HL-60 (cell line): ENCODE data around the gene TMEM128.
"Not testable (repeated sequence)": the region's sequence is repeated elsewhere in the genome, so short reads cannot be mapped to it uniquely, and the experiment has no call there.

Source experiments
- DNase-seq, 2 experiments: peaks; one replicate each; pipeline ENCODE4 v3.0.0-alpha.2; 2010 to 2020; ENCODE audit warnings: low read depth in 1 of 2, low spot score in 1 of 2
- H3K27ac ChIP-seq: fragments of 250-450 bp; sonication (Bioruptor Pico); replicated peaks from 2 replicates; pipeline ENCODE4 v1.5.1; 2020; ENCODE audit warnings: mild to moderate bottlenecking, moderate library complexity
- H3K27me3 ChIP-seq: fragments of 250-450 bp; sonication (Bioruptor Pico); 2 replicates; pipeline ENCODE4 v1.5.1; 2021; ENCODE audit warnings: mild to moderate bottlenecking, moderate library complexity; ENCODE audit not compliant: insufficient read depth, poor library complexity, severe bottlenecking
- H3K4me3 ChIP-seq: replicated peaks from 2 replicates; pipeline ENCODE4 v1.5.1; 2011; ENCODE audit warnings: mild to moderate bottlenecking, control low read depth, low read length; ENCODE audit not compliant: insufficient read depth
- GABPA ChIP-seq: IDR thresholded peaks from 2 replicates; pipeline ENCODE4 v1.6.1; 2012; ENCODE audit warnings: low read depth
- POLR2AphosphoS5 ChIP-seq: IDR thresholded peaks from 2 replicates; pipeline ENCODE4 v1.6.1; 2012; ENCODE audit warnings: low read depth
- SPI1 ChIP-seq: IDR thresholded peaks from 2 replicates; pipeline ENCODE4 v1.6.1; 2012; ENCODE audit warnings: low read depth, mild to moderate bottlenecking, borderline replicate concordance
- TF ChIP-seq, protein P1 (sequence below): IDR thresholded peaks from 2 replicates; pipeline ENCODE4 v1.6.1; 2012; ENCODE audit warnings: low read depth; ENCODE audit not compliant: insufficient replicate concordance
- TF ChIP-seq, protein P2 (sequence below): IDR thresholded peaks from one replicate; pipeline ENCODE4 v1.5.1; 2011; ENCODE audit warnings: low read length, control low read depth, inconsistent platforms; ENCODE audit not compliant: insufficient read depth

The TMEM128 gene

DNA sequence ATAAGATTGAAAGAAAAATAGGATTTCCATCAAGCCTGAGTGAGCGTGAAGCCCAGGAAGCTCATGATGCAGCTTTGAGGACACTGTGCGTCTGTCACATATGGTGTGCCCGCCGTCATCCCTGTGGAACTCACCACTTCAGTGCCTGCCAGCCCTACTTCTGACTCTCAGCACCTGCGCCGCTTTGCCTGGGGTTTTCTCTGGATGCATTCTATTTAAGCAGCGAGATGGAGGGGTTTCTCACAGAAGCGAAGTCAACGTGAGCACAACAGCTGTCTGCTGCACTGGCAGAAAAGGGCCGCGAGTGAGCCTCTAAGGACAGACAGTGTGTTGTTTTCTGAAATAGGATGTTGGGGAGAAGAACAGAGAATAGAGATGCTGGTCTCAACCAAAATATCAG lies 6.2 kb upstream of the TMEM128 start:
- TF ChIP-seq SPI1 (no peak), POLR2AphosphoS5 (no peak), GABPA (no peak)
- TF ChIP-seq, protein P1, sequence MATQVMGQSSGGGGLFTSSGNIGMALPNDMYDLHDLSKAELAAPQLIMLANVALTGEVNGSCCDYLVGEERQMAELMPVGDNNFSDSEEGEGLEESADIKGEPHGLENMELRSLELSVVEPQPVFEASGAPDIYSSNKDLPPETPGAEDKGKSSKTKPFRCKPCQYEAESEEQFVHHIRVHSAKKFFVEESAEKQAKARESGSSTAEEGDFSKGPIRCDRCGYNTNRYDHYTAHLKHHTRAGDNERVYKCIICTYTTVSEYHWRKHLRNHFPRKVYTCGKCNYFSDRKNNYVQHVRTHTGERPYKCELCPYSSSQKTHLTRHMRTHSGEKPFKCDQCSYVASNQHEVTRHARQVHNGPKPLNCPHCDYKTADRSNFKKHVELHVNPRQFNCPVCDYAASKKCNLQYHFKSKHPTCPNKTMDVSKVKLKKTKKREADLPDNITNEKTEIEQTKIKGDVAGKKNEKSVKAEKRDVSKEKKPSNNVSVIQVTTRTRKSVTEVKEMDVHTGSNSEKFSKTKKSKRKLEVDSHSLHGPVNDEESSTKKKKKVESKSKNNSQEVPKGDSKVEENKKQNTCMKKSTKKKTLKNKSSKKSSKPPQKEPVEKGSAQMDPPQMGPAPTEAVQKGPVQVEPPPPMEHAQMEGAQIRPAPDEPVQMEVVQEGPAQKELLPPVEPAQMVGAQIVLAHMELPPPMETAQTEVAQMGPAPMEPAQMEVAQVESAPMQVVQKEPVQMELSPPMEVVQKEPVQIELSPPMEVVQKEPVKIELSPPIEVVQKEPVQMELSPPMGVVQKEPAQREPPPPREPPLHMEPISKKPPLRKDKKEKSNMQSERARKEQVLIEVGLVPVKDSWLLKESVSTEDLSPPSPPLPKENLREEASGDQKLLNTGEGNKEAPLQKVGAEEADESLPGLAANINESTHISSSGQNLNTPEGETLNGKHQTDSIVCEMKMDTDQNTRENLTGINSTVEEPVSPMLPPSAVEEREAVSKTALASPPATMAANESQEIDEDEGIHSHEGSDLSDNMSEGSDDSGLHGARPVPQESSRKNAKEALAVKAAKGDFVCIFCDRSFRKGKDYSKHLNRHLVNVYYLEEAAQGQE, result no peak
- TF ChIP-seq, protein P2, sequence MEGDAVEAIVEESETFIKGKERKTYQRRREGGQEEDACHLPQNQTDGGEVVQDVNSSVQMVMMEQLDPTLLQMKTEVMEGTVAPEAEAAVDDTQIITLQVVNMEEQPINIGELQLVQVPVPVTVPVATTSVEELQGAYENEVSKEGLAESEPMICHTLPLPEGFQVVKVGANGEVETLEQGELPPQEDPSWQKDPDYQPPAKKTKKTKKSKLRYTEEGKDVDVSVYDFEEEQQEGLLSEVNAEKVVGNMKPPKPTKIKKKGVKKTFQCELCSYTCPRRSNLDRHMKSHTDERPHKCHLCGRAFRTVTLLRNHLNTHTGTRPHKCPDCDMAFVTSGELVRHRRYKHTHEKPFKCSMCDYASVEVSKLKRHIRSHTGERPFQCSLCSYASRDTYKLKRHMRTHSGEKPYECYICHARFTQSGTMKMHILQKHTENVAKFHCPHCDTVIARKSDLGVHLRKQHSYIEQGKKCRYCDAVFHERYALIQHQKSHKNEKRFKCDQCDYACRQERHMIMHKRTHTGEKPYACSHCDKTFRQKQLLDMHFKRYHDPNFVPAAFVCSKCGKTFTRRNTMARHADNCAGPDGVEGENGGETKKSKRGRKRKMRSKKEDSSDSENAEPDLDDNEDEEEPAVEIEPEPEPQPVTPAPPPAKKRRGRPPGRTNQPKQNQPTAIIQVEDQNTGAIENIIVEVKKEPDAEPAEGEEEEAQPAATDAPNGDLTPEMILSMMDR, result no peak
- peaks cover 2% of the 10 kb centered on the region for H3K27me3 ChIP-seq
- no peak for DNase-seq
- H3K4me3 ChIP-seq, result no peak overlapping the region
- H3K27ac ChIP-seq, result no peak overlapping the region

DNA sequence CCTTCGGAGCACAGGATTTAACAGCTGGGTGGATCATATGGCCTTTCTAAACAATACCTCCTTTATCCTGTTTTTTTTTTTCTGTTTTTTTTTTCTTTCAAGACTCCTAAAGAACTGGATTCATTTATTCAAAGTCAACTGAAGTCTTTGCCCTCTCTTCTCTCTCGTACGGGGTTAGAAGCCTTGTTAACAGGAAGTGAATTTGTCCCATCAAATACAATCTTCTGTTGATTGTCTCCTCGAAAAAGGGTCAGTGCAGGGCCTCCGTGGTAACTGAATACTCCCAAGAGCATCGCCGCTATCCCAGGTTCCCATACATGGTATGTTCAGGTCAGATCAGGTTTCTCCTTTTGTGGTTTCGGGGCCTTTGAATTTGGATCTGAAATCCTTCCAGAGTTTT lies 1.8 kb upstream of the TMEM128 start:
- DNase-seq, result no peak
- H3K27ac ChIP-seq, result no peak overlapping the region
- TF ChIP-seq, protein P2, result no peak
- TF ChIP-seq, protein P1, result no peak
- TF ChIP-seq POLR2AphosphoS5 (no peak), GABPA (no peak), SPI1 (no peak)
- peaks cover 2% of the 10 kb centered on the region for H3K27me3 ChIP-seq
- H3K4me3 ChIP-seq, result no peak overlapping the region

DNA sequence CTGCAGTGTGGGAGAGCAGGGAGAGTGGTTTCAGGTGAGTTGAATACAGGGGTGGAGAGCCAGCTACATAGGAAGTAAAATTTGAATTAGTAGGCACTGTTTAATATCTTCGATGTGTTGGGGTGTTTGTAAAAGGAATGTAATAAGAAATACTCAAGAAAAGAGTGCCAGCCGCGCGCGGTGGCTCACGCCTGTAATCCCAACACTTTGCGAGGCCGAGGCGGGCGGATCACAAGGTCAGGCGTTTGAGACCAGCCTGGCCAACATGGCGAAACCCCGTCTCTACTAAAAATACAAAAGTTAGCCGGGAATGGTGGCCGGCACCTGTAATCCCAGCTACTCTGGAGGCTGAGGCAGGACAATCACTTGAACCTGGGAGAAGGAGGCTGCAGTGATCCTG lies 1.3 kb upstream of the TMEM128 start:
- peak overlapping the region; percentile 90 for H3K27ac ChIP-seq
- H3K27me3 ChIP-seq, H3K4me3 ChIP-seq, DNase-seq: not testable (repeated sequence)

DNA sequence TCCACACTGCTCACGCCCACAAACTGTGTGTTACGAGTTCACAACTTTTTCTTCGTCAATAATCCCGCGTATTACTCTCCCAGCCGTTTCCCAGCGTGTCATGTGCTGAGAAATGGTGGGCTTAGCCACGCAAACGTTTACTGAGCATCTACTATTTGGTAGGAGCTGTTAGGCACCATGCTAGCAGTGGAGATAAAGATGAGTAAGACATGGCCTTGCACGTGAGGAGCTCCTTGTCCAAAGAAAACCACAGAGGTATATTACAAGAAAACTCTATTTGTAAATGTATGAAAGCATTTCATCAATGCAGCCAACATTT lies 821 bp upstream of the TMEM128 start:
- Histone ChIP-seq H3K27me3 (peaks cover 2% of the 10 kb centered on the region), H3K27ac (peak overlapping the region; percentile 90), H3K4me3 (peak overlapping the region; percentile 66)
- no peak for DNase-seq
- TF ChIP-seq, protein P1, result no peak
- TF ChIP-seq SPI1 (no peak), GABPA (no peak)
